HUES48 (cell line): ENCODE data around the gene ZNF700.

Experiments
- H3K27ac ChIP-seq: one replicate; pipeline ENCODE4 v1.7.0; 2013; ENCODE audit warnings: low read depth, low read length, inconsistent platforms
- H3K27me3 ChIP-seq: 2 replicates; pipeline ENCODE4 v1.6.1; 2013; ENCODE audit warnings: mild to moderate bottlenecking, low read length; ENCODE audit not compliant: control insufficient read depth, insufficient read depth
- H3K36me3 ChIP-seq: 2 replicates; pipeline ENCODE4 v1.6.1; 2013; ENCODE audit warnings: low read length; ENCODE audit not compliant: control insufficient read depth, insufficient read depth
- H3K4me1 ChIP-seq: 2 replicates; pipeline ENCODE4 v1.6.1; 2013; ENCODE audit warnings: mild to moderate bottlenecking, low read length; ENCODE audit not compliant: control insufficient read depth, insufficient read depth
- H3K4me3 ChIP-seq: 2 replicates; pipeline ENCODE4 v1.5.1; 2013; ENCODE audit warnings: mild to moderate bottlenecking, low read depth, low read length
- H3K9ac ChIP-seq: 2 replicates; pipeline ENCODE4 v1.6.1; 2013; ENCODE audit warnings: mild to moderate bottlenecking, low read depth, low read length, moderate library complexity
- H3K9me3 ChIP-seq: 2 replicates; pipeline ENCODE4 v1.6.1; 2013; ENCODE audit warnings: low read length; ENCODE audit not compliant: control insufficient read depth, insufficient read depth

ZNF700 gene

GRCh38 chr19:11964858-11965645 lies 40.1 kb downstream of the ZNF700 start, which contains the start of gene ZNF763:
Gene ZNF763 (plus strand): TSS chr19:11965040. CDS start chr19:11965209, 169 bp downstream.
- H3K27ac ChIP-seq, result peak within 1 kb of the TSS; percentile 97
- H3K36me3 ChIP-seq, result no peaks in the 10 kb centered on the region
- peak within 1 kb of the TSS; percentile 86 for H3K9ac ChIP-seq
- peak within 1 kb of the TSS; percentile 80 for H3K4me3 ChIP-seq
- H3K4me1 ChIP-seq, result peaks cover 8% of the 10 kb centered on the region
- peaks cover 3% of the 10 kb centered on the region; the same call in 1 of the 2 replicates for H3K9me3 ChIP-seq
- peaks cover 11% of the 10 kb centered on the region for H3K27me3 ChIP-seq

DNA sequence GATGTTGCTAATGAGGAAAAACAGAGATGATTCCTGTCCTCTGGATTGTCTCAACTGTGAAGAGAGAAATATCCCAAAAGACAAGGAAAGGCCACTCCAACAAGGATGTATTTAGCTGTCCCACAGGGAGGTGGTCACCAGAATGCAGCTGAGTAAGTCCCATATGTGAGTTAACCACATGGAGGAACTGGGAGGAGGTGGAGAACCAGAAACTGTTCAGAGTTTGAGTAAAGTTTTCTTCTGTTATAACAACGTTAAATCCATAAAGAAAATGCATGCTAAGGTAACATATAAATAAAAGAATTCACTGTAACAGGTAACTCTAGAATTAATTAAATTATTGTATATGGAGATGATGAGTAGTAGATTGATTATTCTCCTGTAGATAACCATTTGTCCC lies 45.3 kb downstream of the ZNF700 start:
- no peaks in the 10 kb centered on the region for H3K4me1 ChIP-seq
- peaks cover 15% of the 10 kb centered on the region for H3K9me3 ChIP-seq
- H3K4me3 ChIP-seq, result no peak overlapping the region
- peaks cover 11% of the 10 kb centered on the region for H3K27me3 ChIP-seq
- H3K36me3 ChIP-seq, result no peaks in the 10 kb centered on the region
- H3K9ac ChIP-seq, result no peak overlapping the region
- H3K27ac ChIP-seq, result no peak overlapping the region

DNA sequence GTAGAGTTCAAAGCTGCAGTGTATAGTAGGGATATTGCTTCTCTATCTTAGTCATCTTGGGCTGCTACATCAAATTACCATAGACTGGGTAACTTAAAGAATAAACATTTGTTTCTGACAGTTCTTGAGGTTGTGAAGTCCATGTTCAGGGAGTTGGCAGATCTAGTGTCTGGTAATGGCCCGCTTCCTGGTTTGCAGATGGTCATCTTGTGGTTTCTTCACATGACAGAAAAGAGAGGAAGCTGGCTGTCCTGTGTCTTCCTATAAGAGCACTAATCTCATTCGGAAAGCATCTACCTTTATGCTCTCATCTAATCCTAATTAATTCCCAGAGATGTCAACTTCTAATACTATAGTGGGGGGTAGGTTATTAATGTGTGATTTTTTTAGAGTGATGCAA lies 46.1 kb downstream of the ZNF700 start:
- Histone ChIP-seq H3K4me1 (no peaks in the 10 kb centered on the region), H3K36me3 (no peaks in the 10 kb centered on the region), H3K27ac (no peak overlapping the region), H3K27me3 (peaks cover 8% of the 10 kb centered on the region), H3K9me3 (peaks cover 22% of the 10 kb centered on the region), H3K9ac (no peak overlapping the region), H3K4me3 (no peak overlapping the region)

- Histone ChIP-seq H3K27ac (no peak overlapping the region), H3K4me3 (no peak overlapping the region), H3K4me1 (no peaks in the 10 kb centered on the region), H3K36me3 (no peaks in the 10 kb centered on the region), H3K9ac (no peak overlapping the region), H3K9me3 (peaks cover 43% of the 10 kb centered on the region), H3K27me3 (no peaks in the 10 kb centered on the region)
These were observed 48.3 kb downstream of the ZNF700 start for GRCh38 chr19:11973019-11973810.

DNA sequence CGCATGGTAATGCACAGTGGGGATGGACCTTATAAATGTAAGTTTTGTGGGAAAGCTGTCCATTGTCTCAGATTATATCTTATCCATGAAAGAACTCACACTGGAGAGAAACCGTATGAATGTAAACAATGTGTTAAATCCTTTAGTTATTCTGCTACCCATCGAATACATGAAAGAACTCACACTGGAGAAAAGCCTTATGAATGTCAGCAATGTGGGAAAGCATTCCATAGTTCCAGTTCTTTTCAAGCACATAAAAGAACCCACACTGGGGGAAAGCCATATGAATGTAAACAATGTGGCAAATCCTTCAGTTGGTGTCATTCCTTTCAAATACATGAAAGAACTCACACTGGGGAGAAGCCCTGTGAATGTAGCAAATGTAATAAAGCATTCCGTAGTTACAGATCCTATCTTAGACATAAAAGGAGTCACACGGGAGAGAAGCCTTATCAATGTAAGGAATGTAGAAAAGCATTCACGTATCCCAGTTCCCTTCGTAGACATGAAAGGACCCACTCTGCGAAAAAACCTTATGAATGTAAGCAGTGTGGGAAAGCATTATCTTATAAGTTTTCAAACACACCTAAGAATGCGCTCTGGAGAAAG lies 53.7 kb downstream of the ZNF700 start:
- no peaks in the 10 kb centered on the region for H3K36me3 ChIP-seq
- no peak overlapping the region for H3K27ac ChIP-seq
- H3K4me1 ChIP-seq, result no peaks in the 10 kb centered on the region
- no peak overlapping the region for H3K9ac ChIP-seq
- H3K9me3 ChIP-seq, result peaks cover 83% of the 10 kb centered on the region
- no peak overlapping the region for H3K4me3 ChIP-seq
- H3K27me3 ChIP-seq, result no peaks in the 10 kb centered on the region

DNA sequence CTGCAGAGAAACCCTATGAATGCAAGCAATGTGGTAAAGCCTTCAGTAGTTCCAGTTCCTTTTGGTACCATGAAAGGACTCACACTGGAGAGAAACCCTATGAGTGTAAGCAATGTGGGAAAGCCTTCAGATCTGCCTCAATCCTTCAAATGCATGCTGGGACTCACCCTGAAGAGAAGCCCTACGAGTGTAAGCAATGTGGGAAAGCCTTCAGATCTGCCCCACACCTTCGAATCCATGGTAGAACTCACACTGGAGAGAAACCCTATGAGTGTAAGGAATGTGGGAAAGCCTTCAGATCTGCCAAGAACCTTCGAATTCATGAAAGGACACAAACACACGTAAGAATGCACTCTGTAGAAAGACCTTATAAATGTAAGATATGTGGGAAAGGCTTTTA lies 54.6 kb downstream of the ZNF700 start:
- Histone ChIP-seq H3K9me3 (peaks cover 83% of the 10 kb centered on the region), H3K9ac (no peak overlapping the region), H3K27me3 (no peaks in the 10 kb centered on the region), H3K4me3 (peak overlapping the region; percentile 17; the same call in 1 of the 2 replicates), H3K4me1 (no peaks in the 10 kb centered on the region), H3K27ac (no peak overlapping the region), H3K36me3 (no peaks in the 10 kb centered on the region)

DNA sequence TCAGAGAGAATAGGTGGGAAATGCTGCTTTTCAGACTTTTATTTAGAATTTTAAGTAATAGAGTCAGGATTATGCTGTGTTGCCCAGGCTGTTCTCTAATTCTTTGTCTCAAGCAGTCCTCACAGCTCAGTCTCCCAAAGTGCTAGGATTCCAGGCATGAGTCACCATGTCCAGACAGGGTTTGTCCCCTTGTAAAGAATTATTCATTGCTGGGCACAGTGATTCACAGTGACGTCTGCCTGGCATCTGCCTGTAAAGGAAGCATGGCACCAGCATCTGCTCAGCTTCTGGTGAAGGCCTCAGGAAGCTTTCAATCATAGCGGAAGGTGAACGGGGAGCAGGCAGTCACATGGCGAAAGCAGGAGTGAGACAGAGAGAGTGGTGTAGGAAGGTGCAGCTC lies 57.6 kb downstream of the ZNF700 start:
- H3K9me3 ChIP-seq, result peaks cover 56% of the 10 kb centered on the region
- H3K4me1 ChIP-seq, result peaks cover 5% of the 10 kb centered on the region; the same call in 1 of the 2 replicates
- no peak overlapping the region for H3K9ac ChIP-seq
- H3K27me3 ChIP-seq, result no peaks in the 10 kb centered on the region
- no peaks in the 10 kb centered on the region for H3K36me3 ChIP-seq
- H3K27ac ChIP-seq, result no peak overlapping the region
- no peak overlapping the region for H3K4me3 ChIP-seq

- Histone ChIP-seq H3K27ac (no peak overlapping the region), H3K36me3 (peaks cover 5% of the 10 kb centered on the region; the same call in 1 of the 2 replicates), H3K9ac (no peak overlapping the region), H3K9me3 (peaks cover 32% of the 10 kb centered on the region), H3K4me3 (no peak overlapping the region), H3K4me1 (peaks cover 5% of the 10 kb centered on the region; the same call in 1 of the 2 replicates), H3K27me3 (no peaks in the 10 kb centered on the region)
These were observed 60.1 kb downstream of the ZNF700 start for GRCh38 chr19:11984986-11985385.

DNA sequence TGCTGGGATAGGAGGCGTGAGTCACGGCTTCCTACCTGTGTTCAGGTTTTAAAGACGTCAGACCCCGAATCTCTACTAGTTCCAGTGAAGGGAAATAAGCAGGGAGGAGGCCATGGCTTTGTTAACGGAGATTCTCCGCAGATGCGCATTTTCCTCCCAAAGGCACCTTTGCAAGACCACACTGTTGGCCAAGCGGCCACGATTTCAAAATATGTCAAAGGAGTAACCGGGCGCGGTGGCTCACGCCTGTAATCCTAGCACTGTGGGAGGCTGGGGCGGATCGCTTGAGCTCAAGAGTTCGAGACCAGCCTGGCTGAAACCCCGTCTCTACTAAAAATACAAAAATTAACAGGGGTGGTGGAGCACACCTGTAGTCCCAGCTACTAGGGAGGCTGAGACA lies 61.8 kb downstream of the ZNF700 start:
- Histone ChIP-seq H3K36me3 (peaks cover 13% of the 10 kb centered on the region; the same call in 1 of the 2 replicates), H3K27me3 (no peaks in the 10 kb centered on the region), H3K27ac (no peak overlapping the region), H3K9me3 (peaks cover 14% of the 10 kb centered on the region), H3K9ac (no peak overlapping the region), H3K4me3 (no peak overlapping the region; the same call in 1 of the 2 replicates), H3K4me1 (peaks cover 5% of the 10 kb centered on the region; the same call in 1 of the 2 replicates)

DNA sequence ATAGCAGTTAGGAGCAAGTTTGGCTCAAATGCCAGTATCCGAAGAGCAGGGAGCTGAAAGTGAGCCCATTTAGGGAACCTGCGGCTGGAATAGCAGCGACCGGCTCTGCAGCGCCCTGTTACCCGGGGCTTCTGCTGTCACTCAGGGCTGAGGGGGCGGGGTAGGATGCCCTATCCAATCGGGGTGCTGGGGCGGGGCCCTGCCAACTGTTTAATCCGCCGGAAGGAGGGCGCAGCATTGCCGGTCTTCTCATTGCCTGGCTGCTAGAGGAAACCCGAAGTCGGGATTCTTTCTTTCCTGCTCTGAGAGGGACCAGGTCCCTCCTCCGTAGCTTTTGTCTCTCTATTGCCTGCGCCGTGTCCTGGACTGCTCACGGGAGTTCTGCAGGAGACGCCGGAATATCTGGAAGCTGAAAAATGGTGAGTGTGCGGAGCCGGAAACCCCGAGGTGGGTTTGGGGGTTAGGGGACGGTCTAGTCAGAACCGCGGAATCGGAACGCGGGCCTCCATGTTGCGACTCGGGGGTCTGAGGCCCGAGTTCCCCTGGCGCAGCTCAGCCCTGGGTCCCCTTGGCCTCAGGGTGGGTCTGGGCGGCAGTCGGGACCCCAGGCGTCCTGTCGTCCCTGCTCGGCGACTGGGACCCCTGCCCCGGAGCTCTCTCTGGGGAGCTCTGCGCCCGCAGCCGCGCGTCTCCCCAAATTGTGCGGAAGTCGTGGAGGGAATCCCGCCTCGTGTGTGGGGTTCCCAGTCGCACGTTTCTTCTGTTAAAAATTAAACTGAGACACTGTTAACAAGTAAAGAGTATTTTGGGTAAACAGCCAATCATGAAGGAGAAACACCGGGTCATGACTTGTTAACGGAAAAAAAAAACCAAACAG lies 62.7 kb downstream of the ZNF700 start:
- Histone ChIP-seq H3K4me1 (peaks cover 5% of the 10 kb centered on the region; the same call in 1 of the 2 replicates), H3K9me3 (peaks cover 6% of the 10 kb centered on the region), H3K27ac (peak overlapping the region; percentile 95), H3K9ac (peak overlapping the region; percentile 88), H3K27me3 (no peaks in the 10 kb centered on the region), H3K36me3 (peaks cover 13% of the 10 kb centered on the region; the same call in 1 of the 2 replicates), H3K4me3 (peak overlapping the region; percentile 92)
